IgD-negative memory B cell (primary cell): ENCODE measurements around the gene UNK. TPM values are rescaled to one million over a fixed set of nuclear protein-coding genes. Genes with fewer than 3 reads are reported as not detected.

Source experiments
- H3K27ac Mint-ChIP-seq, 3 donors: one replicate each; pipeline ENCODE4 v1.8.0; 2020 to 2022; ENCODE audit warnings: mild to moderate bottlenecking in 3 of 3, mixed read lengths in 3 of 3, moderate library complexity in 1 of 3
- H3K27me3 Mint-ChIP-seq: one replicate; pipeline ENCODE4 v1.8.0; 2021; ENCODE audit warnings: mixed read lengths
- H3K36me3 Mint-ChIP-seq: one replicate; pipeline ENCODE4 v1.8.0; 2020; ENCODE audit warnings: mild to moderate bottlenecking, mixed read lengths
- H3K4me1 Mint-ChIP-seq, 3 donors: one replicate each; pipeline ENCODE4 v1.8.0; 2020 to 2022; ENCODE audit warnings: mixed read lengths in 3 of 3, mild to moderate bottlenecking in 1 of 3
- H3K4me3 Mint-ChIP-seq, 4 donors: one replicate each; pipeline ENCODE4 v1.8.0; 2020 to 2022; ENCODE audit warnings: mild to moderate bottlenecking in 4 of 4, mixed read lengths in 4 of 4, moderate library complexity in 3 of 4
- H3K9me3 Mint-ChIP-seq, 3 donors: one replicate each; pipeline ENCODE4 v1.8.0; 2020 to 2021; ENCODE audit warnings: mixed read lengths in 3 of 3, mild to moderate bottlenecking in 1 of 3
- polyA plus RNA-seq: library from polyadenylated mRNA; unstranded; fragments of 300-500 nt; fragmentation: Illumina TruSeq; gene quantifications from one replicate; pipeline ENCODE4 v1.2.3, GENCODE V29; 2021

Gene UNK
- polyA plus RNA-seq, 1 donor from 2014 or later, result 28.6 TPM

DNA sequence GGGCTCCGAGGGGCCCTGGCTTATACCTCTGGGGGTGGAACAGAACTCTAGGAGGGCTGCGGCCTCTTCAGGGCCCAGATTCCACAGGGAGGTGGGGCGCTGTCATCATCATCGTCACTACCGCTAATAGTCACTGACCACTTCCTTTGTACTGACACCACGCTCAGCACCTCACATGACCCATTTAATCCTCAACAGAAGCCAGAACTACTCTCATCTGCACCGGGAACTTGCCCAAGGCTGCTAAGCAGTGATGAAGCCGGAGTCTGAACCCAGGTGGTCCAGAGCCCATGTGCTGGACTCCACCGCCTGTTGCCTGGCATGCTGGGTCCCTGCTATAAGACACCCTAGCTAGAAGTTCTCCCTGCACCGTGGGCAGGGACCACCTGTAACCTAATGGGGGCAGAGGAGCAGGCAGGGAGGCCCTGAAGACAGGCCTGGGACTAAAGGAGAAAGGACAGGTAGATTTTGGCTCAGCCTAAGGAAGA lies 47.6 kb downstream of the UNK start:
- Mint-ChIP-seq H3K4me1 (peaks cover 5 to 7% (median 7%) of the 10 kb centered on the region in 3 donors), H3K27me3 (no peaks in the 10 kb centered on the region), H3K9me3 (no peaks in the 10 kb centered on the region), H3K4me3 (peak overlapping the region in 2 of 4 donors; percentile 10 to 12), H3K27ac (peak overlapping the region; percentile 73 to 88 (median 83)), H3K36me3 (no peaks in the 10 kb centered on the region)

DNA sequence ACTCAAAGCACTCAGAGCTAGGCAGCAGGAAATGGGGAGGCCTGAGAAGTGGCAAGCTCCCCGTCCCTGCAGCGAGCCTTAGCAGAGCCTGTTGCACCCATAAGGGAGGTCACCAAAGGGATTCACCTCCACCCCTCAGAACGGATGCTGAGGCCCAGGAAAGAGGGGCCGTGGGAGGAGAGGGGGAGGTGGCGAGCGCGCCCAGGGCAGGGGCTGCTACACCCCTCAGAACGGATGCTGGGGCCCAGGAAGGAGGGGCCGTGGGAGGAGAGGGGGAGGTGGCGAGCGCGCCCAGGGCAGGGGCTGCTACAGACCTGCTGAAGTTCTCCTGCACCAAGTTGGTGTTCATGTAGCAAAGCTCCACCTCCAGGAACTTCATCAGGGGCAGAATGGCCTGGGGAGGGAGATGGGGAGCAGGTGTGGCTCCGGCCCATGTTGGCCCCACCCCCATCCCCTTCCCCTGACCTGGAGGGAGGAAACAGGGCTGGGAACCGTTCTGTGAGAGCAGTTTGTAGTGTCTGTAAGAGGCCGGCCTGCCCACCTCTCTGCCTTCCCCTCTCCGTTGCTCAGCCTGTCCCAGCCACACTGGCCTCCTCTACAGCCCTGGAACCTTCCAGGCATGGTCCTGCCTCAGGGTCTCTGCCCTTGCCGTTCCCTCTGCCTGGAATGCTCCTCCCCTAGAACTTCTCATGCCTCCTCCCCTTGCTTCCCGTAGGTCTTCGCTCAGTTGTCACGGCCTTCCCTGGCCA lies 48.2 kb downstream of the UNK start:
- peaks cover 4 to 7% (median 5%) of the 10 kb centered on the region in 3 donors for H3K4me1 Mint-ChIP-seq
- H3K9me3 Mint-ChIP-seq, result no peaks in the 10 kb centered on the region
- peak overlapping the region; percentile 73 to 88 (median 83) for H3K27ac Mint-ChIP-seq
- H3K27me3 Mint-ChIP-seq, result no peaks in the 10 kb centered on the region
- H3K4me3 Mint-ChIP-seq, result peak overlapping the region in 2 of 4 donors; percentile 10 to 26
- H3K36me3 Mint-ChIP-seq, result no peaks in the 10 kb centered on the region

GRCh38 chr17:75834279-75834920 lies 49.8 kb downstream of the UNK start:
- Mint-ChIP-seq H3K27me3 (no peaks in the 10 kb centered on the region), H3K36me3 (no peaks in the 10 kb centered on the region)

DNA sequence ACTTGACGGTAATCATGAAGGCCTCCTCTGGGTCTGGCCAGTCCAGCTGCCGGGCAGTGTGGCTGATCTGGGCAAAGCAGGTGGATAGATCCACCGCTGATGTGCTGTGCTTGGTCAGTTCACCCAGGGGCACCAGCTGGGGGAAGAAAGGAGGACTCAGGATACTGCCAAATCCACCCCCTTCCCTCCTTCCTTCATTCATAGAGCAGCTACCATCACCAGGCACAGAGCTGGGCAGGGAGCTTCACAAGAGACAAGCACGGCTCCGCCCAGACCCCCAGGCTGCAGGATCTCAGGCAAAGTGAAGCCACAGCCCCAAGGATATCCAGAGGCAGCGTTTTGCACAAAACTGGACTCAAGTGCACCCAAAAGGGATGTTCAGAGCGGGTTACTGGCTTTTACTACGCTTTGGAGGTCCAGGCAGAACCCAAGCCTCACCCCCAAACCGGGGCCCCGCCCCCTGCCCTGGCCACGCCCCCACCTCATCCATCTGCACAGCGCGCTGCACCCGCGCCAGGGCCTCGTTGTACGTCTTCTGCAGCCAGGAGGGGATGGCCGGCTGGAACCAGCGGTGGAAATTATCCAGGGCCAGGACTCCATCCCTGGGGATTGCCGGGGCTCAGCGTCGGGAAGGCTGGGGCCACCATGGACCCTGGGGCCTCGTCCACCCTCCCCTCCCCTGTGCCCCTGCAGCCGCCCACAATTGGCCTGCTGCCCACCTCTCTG lies 50.5 kb downstream of the UNK start:
- peaks cover 2 to 7% (median 5%) of the 10 kb centered on the region in 3 donors for H3K4me1 Mint-ChIP-seq

More at GRCh38 chr17:75834279-75834920, 49.8 kb downstream of the UNK start:
- Mint-ChIP-seq H3K9me3 (no peaks in the 10 kb centered on the region), H3K4me1 (peaks cover 2 to 7% (median 5%) of the 10 kb centered on the region in 3 donors), H3K27ac (peak overlapping the region in 1 of 3 donors; percentile 18), H3K4me3 (peak overlapping the region in 1 of 4 donors; percentile 7)

GRCh38 chr17:75835654-75835987 lies 51.0 kb downstream of the UNK start:
- Mint-ChIP-seq H3K9me3 (no peaks in the 10 kb centered on the region), H3K36me3 (no peaks in the 10 kb centered on the region), H3K4me3 (no peak overlapping the region), H3K4me1 (peaks cover 2 to 7% (median 5%) of the 10 kb centered on the region in 3 donors), H3K27me3 (no peaks in the 10 kb centered on the region), H3K27ac (no peak overlapping the region)

More for the DNA sequence above, 50.5 kb downstream of the UNK start:
- H3K27me3 Mint-ChIP-seq, result no peaks in the 10 kb centered on the region
- H3K9me3 Mint-ChIP-seq, result no peaks in the 10 kb centered on the region
- no peaks in the 10 kb centered on the region for H3K36me3 Mint-ChIP-seq
- H3K27ac Mint-ChIP-seq, result peak overlapping the region in 2 of 3 donors; percentile 18 to 41
- no peak overlapping the region for H3K4me3 Mint-ChIP-seq

- Mint-ChIP-seq H3K4me1 (peaks cover 4 to 7% (median 5%) of the 10 kb centered on the region in 3 donors), H3K27me3 (no peaks in the 10 kb centered on the region), H3K9me3 (no peaks in the 10 kb centered on the region), H3K4me3 (no peak overlapping the region), H3K27ac (no peak overlapping the region), H3K36me3 (no peaks in the 10 kb centered on the region)
Measured at GRCh38 chr17:75836605-75837004, 52.0 kb downstream of the UNK start.

DNA sequence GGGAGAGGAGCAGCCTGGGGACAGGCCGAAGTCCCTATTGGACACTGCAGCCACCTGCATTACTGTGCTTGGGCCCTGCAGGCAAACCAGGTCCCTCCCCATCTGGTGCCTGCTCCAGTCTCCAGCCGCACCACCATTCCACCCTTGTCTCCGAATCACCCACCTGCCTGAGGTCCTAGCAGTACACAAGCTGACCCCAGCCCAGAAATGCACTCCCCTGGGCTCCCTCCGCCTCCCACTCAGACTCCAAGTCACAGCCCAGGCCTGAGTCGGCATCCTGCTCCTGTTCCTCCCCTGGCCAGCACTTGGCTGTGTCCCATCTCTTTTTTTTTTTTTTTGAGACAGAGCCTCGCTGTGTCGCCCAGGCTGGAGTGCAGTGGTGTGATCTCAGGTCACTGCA lies 53.3 kb downstream of the UNK start:
- H3K9me3 Mint-ChIP-seq, result no peaks in the 10 kb centered on the region
- peaks cover 0 to 5% (median 4%) of the 10 kb centered on the region in 3 donors for H3K4me1 Mint-ChIP-seq
- no peak overlapping the region for H3K27ac Mint-ChIP-seq
- H3K27me3 Mint-ChIP-seq, result no peaks in the 10 kb centered on the region
- peaks cover 1% of the 10 kb centered on the region for H3K36me3 Mint-ChIP-seq
- H3K4me3 Mint-ChIP-seq, result no peak overlapping the region

- peak overlapping the region in 1 of 3 donors; percentile 35 for H3K27ac Mint-ChIP-seq
- no peaks in the 10 kb centered on the region for H3K27me3 Mint-ChIP-seq
- peaks cover 1% of the 10 kb centered on the region for H3K36me3 Mint-ChIP-seq
- H3K4me3 Mint-ChIP-seq, result no peak overlapping the region
- H3K4me1 Mint-ChIP-seq, result peaks cover 0 to 3% (median under 1%) of the 10 kb centered on the region in 3 donors
- no peaks in the 10 kb centered on the region for H3K9me3 Mint-ChIP-seq
Measured at GRCh38 chr17:75838410-75838809, 53.8 kb downstream of the UNK start.

- Mint-ChIP-seq H3K27me3 (no peaks in the 10 kb centered on the region), H3K4me3 (peak overlapping the region in 1 of 4 donors; percentile 54), H3K4me1 (peaks cover 2 to 6% (median 2%) of the 10 kb centered on the region in 3 donors), H3K36me3 (peaks cover 1% of the 10 kb centered on the region), H3K27ac (peak overlapping the region in 1 of 3 donors; percentile 53), H3K9me3 (no peaks in the 10 kb centered on the region)
Measured at GRCh38 chr17:75839942-75840798, 55.6 kb downstream of the UNK start.

- Mint-ChIP-seq H3K4me3 (no peak overlapping the region), H3K4me1 (peaks cover 7 to 12% (median 7%) of the 10 kb centered on the region in 3 donors), H3K27ac (peak overlapping the region in 1 of 3 donors; percentile 53), H3K27me3 (no peaks in the 10 kb centered on the region), H3K36me3 (peaks cover 1% of the 10 kb centered on the region), H3K9me3 (no peaks in the 10 kb centered on the region)
Measured at GRCh38 chr17:75840799-75841164, 56.2 kb downstream of the UNK start.

DNA sequence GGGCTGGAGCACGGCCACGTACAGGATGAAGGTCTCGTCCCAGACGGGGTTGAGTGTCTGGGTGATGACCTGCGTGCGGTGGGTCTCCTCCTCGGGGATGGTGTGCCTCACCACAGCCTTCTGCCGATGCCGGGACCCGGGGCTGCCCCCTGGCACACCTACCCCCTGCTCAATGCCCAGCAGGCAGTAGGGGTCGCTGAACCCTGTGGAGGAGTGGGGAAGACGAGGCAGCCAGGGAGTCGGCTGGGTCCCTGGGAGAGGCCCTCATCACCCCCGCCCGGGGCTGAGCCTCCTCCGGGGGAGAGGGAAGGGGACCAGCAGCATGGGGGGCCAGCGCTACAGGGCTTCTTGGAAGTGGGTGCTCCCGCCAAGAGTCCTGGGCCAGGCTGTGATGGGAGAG lies 57.8 kb downstream of the UNK start:
- Mint-ChIP-seq H3K9me3 (no peaks in the 10 kb centered on the region), H3K27ac (no peak overlapping the region), H3K4me3 (no peak overlapping the region), H3K4me1 (peaks cover 7 to 14% (median 7%) of the 10 kb centered on the region in 3 donors), H3K36me3 (peaks cover 1% of the 10 kb centered on the region), H3K27me3 (no peaks in the 10 kb centered on the region)

DNA sequence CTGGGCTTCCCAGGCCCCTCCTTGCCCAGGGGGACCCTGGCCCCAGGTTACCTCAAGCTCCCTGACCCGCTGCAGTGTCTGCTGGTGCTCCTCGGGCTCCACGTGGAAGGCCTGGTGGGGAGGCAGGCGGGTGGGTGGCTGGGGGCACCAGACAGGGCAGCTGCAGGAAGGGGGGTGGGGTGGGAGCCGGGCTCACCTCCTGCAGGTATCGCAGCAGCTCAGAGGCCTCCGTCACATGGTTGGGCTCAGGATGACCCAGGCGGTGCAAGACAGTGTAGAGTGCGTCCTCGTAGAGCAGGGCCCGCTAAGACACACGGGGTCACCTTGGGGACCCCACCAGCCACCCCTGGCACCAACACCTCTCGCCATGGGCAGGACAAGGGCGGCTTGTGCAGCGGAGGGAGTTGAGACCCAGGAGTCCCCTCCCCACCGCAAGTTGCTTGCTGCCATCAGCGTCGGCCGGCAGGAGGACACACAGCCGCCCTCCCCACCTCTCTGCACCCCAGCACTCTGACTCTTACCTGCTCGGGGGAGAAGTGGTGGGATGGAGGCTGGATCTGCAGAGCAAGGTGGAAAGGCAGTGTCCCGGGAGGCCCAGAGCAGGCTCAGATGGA lies 58.5 kb downstream of the UNK start:
- Mint-ChIP-seq H3K4me1 (peaks cover 7 to 14% (median 7%) of the 10 kb centered on the region in 3 donors), H3K27me3 (no peaks in the 10 kb centered on the region), H3K36me3 (peaks cover 1% of the 10 kb centered on the region), H3K27ac (peak overlapping the region in 2 of 3 donors; percentile 53 to 83), H3K4me3 (peak overlapping the region; percentile 89 to 98 (median 95)), H3K9me3 (no peaks in the 10 kb centered on the region)

DNA sequence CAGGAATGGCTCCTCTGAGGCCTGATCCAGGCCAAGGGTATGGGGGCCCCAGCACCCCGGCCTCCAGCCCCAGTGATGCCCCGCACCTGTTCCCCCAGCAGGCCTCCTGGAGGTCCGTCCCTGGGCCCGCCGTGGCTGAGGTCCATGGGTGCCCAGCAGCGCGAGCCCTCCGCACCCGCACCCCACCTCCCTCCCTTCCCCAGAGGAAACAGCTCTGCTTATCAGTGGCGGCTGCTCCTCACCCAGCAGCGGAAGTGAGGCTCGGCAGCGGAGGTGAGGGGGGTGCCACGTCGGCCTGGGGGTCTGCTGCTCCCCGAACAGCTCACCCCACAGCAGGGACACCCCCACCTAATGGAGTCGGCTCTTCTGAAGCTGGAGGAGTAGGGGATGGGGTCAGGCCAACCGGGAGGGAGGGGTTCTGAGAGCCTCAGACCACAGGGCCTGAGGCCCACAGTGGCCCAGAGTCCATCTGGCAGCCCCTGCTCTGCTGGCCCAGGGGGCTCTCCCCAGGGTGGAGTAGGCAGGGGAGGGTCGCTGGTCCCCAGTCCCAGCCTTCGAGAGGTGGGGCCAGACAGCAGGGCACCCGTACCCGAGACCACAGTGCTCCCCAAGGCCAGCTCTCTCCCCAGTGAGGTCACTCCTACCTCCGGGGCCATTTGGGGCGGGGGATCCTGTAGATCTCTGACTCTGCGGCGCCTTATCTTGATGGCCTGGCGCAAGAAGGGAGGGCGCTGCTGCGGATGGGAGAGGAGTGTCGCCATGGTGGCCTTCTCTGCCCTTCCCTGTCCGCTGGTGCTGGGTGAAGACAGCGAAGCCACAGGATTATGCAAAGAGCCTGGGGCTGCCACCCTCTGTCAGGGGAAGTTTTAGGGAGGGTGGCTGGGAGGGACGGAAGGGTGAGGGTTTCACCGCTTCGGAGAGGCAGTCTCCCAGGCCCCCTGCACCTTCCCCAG lies 59.2 kb downstream of the UNK start, which contains the start of gene UNC13D:
UNC13D (minus strand) TSS at position 828 of the 953 bp plus-strand sequence; CDS start at position 761, 67 bp downstream.
- H3K4me3 Mint-ChIP-seq, result peak within 1 kb of the TSS; percentile 89 to 98 (median 95)
- no peaks in the 10 kb centered on the region for H3K27me3 Mint-ChIP-seq
- no peaks in the 10 kb centered on the region for H3K9me3 Mint-ChIP-seq
- H3K4me1 Mint-ChIP-seq, result peaks cover 12 to 14% (median 12%) of the 10 kb centered on the region in 3 donors
- H3K27ac Mint-ChIP-seq, result peak within 1 kb of the TSS; percentile 85 to 93 (median 93)
- H3K36me3 Mint-ChIP-seq, result peaks cover 1% of the 10 kb centered on the region
